ENCODE measurements around the gene WBP1L.

GRCh38 chr10:102715880-102716279 is 27.9 kb upstream of the WBP1L start:
- no peak for TF ChIP-seq CTCF (conservative IDR thresholded peaks at IDR 0.05; ENCODE audit: low read depth, low read length)
- TF ChIP-seq EZH2 (IDR thresholded peaks at IDR 0.05; ENCODE audit: low read length, unreplicated experiment), result no peak
- TF ChIP-seq EZH2phosphoT487 (IDR thresholded peaks at IDR 0.05; ENCODE audit: borderline replicate concordance, low read length), result no peak

Measured in PC-3 (cell line).